ENCODE measurements around the gene MGAT1. TPM values are rescaled to one million over a fixed set of nuclear protein-coding genes. Genes with fewer than 3 reads are reported as not detected.
A peak's percentile ranks its signal among the peaks of the same experiment; 100 is the strongest.

Gene MGAT1
- total RNA-seq, 4 donors from 2014 or later = 102 to 155 (median 144) TPM

GRCh38 chr5:180810210-180810958, 7.8 kb upstream of the MGAT1 start:
- TF ChIP-seq POLR2A (IDR thresholded peaks at IDR 0.05) (peak; percentile 49 to 69), CTCF (IDR thresholded peaks at IDR 0.05) (no peak)
- peaks cover 4 to 51% (median 36%) of the 10 kb centered on the region in 4 donors for H3K4me1 ChIP-seq
- DNase-seq = peak; percentile 95 to 99 (median 99)
- H3K27me3 ChIP-seq = no peaks in the 10 kb centered on the region
- peak overlapping the region; percentile 60 to 85 (median 70) for H3K4me3 ChIP-seq
- H3K9me3 ChIP-seq = no peaks in the 10 kb centered on the region
- H3K36me3 ChIP-seq = no peaks in the 10 kb centered on the region
- peak overlapping the region; percentile 92 to 99 (median 99) for H3K27ac ChIP-seq

- Histone ChIP-seq H3K4me1 (peaks cover 4 to 58% (median 41%) of the 10 kb centered on the region in 4 donors), H3K36me3 (no peaks in the 10 kb centered on the region), H3K27ac (peak overlapping the region; percentile 92 to 99 (median 99)), H3K4me3 (peak overlapping the region; percentile 60 to 85 (median 70)), H3K27me3 (no peaks in the 10 kb centered on the region), H3K9me3 (no peaks in the 10 kb centered on the region)
- TF ChIP-seq POLR2A (IDR thresholded peaks at IDR 0.05) (no peak), CTCF (IDR thresholded peaks at IDR 0.05) (no peak)
- peak in 2 of 3 donors; percentile 93 to 95 for DNase-seq
Measured at GRCh38 chr5:180809403-180810209, 7.0 kb upstream of the MGAT1 start.

GRCh38 chr5:180808461-180809000, 5.9 kb upstream of the MGAT1 start:
- peaks cover 4 to 67% (median 49%) of the 10 kb centered on the region in 4 donors for H3K4me1 ChIP-seq
- H3K27me3 ChIP-seq = no peaks in the 10 kb centered on the region
- no peaks in the 10 kb centered on the region for H3K36me3 ChIP-seq
- DNase-seq = peak in 1 of 3 donors; percentile 48
- TF ChIP-seq POLR2A (IDR thresholded peaks at IDR 0.05) (no peak), CTCF (IDR thresholded peaks at IDR 0.05) (no peak)
- no peaks in the 10 kb centered on the region for H3K9me3 ChIP-seq
- peak overlapping the region; percentile 92 to 99 (median 99) for H3K27ac ChIP-seq
- peak overlapping the region; percentile 4 to 85 (median 44) for H3K4me3 ChIP-seq

- H3K4me1 ChIP-seq = peaks cover 4 to 70% (median 49%) of the 10 kb centered on the region in 4 donors
- TF ChIP-seq POLR2A (IDR thresholded peaks at IDR 0.05) (no peak), CTCF (IDR thresholded peaks at IDR 0.05) (no peak)
- no peaks in the 10 kb centered on the region for H3K36me3 ChIP-seq
- no peaks in the 10 kb centered on the region for H3K27me3 ChIP-seq
- peak in 1 of 3 donors; percentile 34 for DNase-seq
- H3K27ac ChIP-seq = peak overlapping the region; percentile 92 to 99 (median 99)
- H3K4me3 ChIP-seq = peak overlapping the region in 3 of 4 donors; percentile 13 to 85 (median 75)
- no peaks in the 10 kb centered on the region for H3K9me3 ChIP-seq
Measured at GRCh38 chr5:180807654-180808414, 5.2 kb upstream of the MGAT1 start.

- H3K9me3 ChIP-seq = no peaks in the 10 kb centered on the region
- DNase-seq = peak in 1 of 3 donors; percentile 45
- peaks cover 4 to 70% (median 49%) of the 10 kb centered on the region in 4 donors for H3K4me1 ChIP-seq
- H3K27me3 ChIP-seq = no peaks in the 10 kb centered on the region
- peak overlapping the region in 2 of 4 donors; percentile 75 to 85 for H3K4me3 ChIP-seq
- no peaks in the 10 kb centered on the region for H3K36me3 ChIP-seq
- H3K27ac ChIP-seq = peak overlapping the region; percentile 92 to 99 (median 99)
- no peak for TF ChIP-seq CTCF (IDR thresholded peaks at IDR 0.05)
Measured at GRCh38 chr5:180807046-180807445, 4.4 kb upstream of the MGAT1 start.

Measured in Peyer's patch (tissue), 4 donors.